ENCODE data around the gene MFSD6. TPM values are rescaled to one million over a fixed set of nuclear protein-coding genes. Genes with fewer than 3 reads are reported as not detected.

Gene MFSD6
- total RNA-seq, 6 experiments from 2014 or later, result 3.2 to 10.4 (median 9.5) TPM

GRCh38 chr2:190382851-190383250, 25.3 kb upstream of the MFSD6 start:
- peak; percentile 36 for DNase-seq
- H3K9me3 Mint-ChIP-seq, result no peaks in the 10 kb centered on the region
- no peaks in the 10 kb centered on the region for H3K36me3 Mint-ChIP-seq (ENCODE audit: low read depth)
- no peak overlapping the region for H3K27ac Mint-ChIP-seq
- peaks cover 3% of the 10 kb centered on the region for H3K27me3 Mint-ChIP-seq (ENCODE audit: insufficient read depth)
- peaks cover 21% of the 10 kb centered on the region for H3K4me1 Mint-ChIP-seq (ENCODE audit: low read depth)
- TF ChIP-seq CTCF (IDR thresholded peaks at IDR 0.05), result peak; percentile 68
- H3K4me3 Mint-ChIP-seq, result no peak overlapping the region

GRCh38 chr2:190387422-190387821, 20.7 kb upstream of the MFSD6 start:
- no peaks in the 10 kb centered on the region for H3K9me3 Mint-ChIP-seq
- H3K4me1 Mint-ChIP-seq (ENCODE audit: low read depth), result no peaks in the 10 kb centered on the region
- H3K27ac Mint-ChIP-seq, result no peak overlapping the region
- peaks cover 4% of the 10 kb centered on the region; the same call in 1 of the 2 replicates for H3K27me3 Mint-ChIP-seq (ENCODE audit: insufficient read depth)
- no peak for DNase-seq
- no peak for TF ChIP-seq CTCF (IDR thresholded peaks at IDR 0.05)
- no peak overlapping the region for H3K4me3 Mint-ChIP-seq
- H3K36me3 Mint-ChIP-seq (ENCODE audit: low read depth), result no peaks in the 10 kb centered on the region

GRCh38 chr2:190396271-190396670, 11.9 kb upstream of the MFSD6 start:
- peaks cover 24% of the 10 kb centered on the region for H3K27me3 Mint-ChIP-seq (ENCODE audit: insufficient read depth)
- no peaks in the 10 kb centered on the region for H3K36me3 Mint-ChIP-seq (ENCODE audit: low read depth)
- no peaks in the 10 kb centered on the region for H3K4me1 Mint-ChIP-seq (ENCODE audit: low read depth)
- no peak overlapping the region for H3K4me3 Mint-ChIP-seq
- H3K27ac Mint-ChIP-seq, result no peak overlapping the region
- no peak for TF ChIP-seq CTCF (IDR thresholded peaks at IDR 0.05)
- DNase-seq, result no peak
- H3K9me3 Mint-ChIP-seq, result no peaks in the 10 kb centered on the region

- no peaks in the 10 kb centered on the region for H3K9me3 Mint-ChIP-seq
- no peaks in the 10 kb centered on the region for H3K4me1 Mint-ChIP-seq (ENCODE audit: low read depth)
- no peaks in the 10 kb centered on the region for H3K36me3 Mint-ChIP-seq (ENCODE audit: low read depth)
- no peak overlapping the region for H3K27ac Mint-ChIP-seq
- TF ChIP-seq CTCF (IDR thresholded peaks at IDR 0.05), result no peak
- no peak overlapping the region for H3K4me3 Mint-ChIP-seq
- DNase-seq, result no peak
- peaks cover 14% of the 10 kb centered on the region for H3K27me3 Mint-ChIP-seq (ENCODE audit: insufficient read depth)
Observed at GRCh38 chr2:190402986-190403603, 5.1 kb upstream of the MFSD6 start.

GRCh38 chr2:190404487-190404886, 3.7 kb upstream of the MFSD6 start:
- Mint-ChIP-seq H3K4me1 (ENCODE audit: low read depth) (no peaks in the 10 kb centered on the region), H3K27ac (no peak overlapping the region), H3K4me3 (no peak overlapping the region), H3K9me3 (no peaks in the 10 kb centered on the region), H3K27me3 (ENCODE audit: insufficient read depth) (peaks cover 10% of the 10 kb centered on the region), H3K36me3 (ENCODE audit: low read depth) (no peaks in the 10 kb centered on the region)
- DNase-seq, result no peak
- no peak for TF ChIP-seq CTCF (IDR thresholded peaks at IDR 0.05)
